Measurements from ENCODE around the gene ANO1. TPM values are rescaled to one million over a fixed set of nuclear protein-coding genes. Genes with fewer than 3 reads are reported as not detected.

The ANO1 gene
- total RNA-seq, 3 donors from 2014 or later (not counting 1 experiment from before 2014, with no cell fraction given), result not detected

DNA sequence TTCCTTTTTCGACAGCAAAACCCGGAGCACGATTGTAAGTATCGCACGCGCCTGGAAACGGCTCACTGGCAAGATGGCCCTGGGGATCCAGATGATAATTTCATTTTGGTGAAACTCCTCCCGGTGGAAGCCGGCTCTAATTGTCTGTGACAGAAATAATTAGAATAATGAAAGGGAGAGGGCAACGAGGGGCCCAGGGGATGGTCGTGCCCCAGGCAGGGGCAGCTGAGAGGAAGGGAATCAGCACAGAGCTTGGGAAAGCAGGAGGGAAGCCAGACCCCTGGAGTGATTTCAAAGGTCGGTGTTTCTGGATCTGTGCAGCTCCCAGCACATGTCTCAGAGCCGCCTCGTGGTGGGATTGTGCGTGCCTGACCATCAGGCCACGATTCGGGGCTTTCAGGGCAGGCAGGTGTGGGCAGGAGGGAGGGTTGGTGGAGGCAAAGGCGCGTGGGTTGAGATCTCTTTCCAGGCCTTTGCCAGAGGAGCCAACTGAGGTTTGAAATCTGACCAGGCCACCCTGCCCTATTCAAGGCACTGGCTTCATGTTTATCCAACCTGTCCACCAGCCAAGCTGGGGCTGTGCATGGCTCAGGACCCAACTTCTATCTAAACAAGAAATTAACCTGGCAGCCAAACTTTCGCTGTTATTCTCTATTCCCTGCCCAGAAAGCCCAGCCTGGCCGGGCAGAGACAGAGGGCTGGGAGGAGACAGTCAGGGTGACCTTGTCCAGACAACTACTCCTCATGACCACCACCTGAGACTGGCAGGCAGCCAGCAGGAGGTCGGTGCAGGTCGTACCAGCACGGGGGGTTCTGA is 27.8 kb downstream of the ANO1 start:
- H3K27ac Mint-ChIP-seq, result no peak overlapping the region
- peaks cover under 1 to 3% of the 10 kb centered on the region in 2 donors for H3K27me3 Mint-ChIP-seq (ENCODE audit: low read depth in 2 of 2)
- H3K36me3 Mint-ChIP-seq, result no peaks in the 10 kb centered on the region
- no peak overlapping the region for H3K27ac ChIP-seq (ENCODE audit: low read length)
- TF ChIP-seq, protein P1, sequence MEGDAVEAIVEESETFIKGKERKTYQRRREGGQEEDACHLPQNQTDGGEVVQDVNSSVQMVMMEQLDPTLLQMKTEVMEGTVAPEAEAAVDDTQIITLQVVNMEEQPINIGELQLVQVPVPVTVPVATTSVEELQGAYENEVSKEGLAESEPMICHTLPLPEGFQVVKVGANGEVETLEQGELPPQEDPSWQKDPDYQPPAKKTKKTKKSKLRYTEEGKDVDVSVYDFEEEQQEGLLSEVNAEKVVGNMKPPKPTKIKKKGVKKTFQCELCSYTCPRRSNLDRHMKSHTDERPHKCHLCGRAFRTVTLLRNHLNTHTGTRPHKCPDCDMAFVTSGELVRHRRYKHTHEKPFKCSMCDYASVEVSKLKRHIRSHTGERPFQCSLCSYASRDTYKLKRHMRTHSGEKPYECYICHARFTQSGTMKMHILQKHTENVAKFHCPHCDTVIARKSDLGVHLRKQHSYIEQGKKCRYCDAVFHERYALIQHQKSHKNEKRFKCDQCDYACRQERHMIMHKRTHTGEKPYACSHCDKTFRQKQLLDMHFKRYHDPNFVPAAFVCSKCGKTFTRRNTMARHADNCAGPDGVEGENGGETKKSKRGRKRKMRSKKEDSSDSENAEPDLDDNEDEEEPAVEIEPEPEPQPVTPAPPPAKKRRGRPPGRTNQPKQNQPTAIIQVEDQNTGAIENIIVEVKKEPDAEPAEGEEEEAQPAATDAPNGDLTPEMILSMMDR (IDR thresholded peaks at IDR 0.05), result no peak
- no peak overlapping the region for H3K4me3 ChIP-seq (ENCODE audit: low read length)
- intact Hi-C loops (cut with micrococcal nuclease), result no loop called here
- H3K4me1 ChIP-seq (ENCODE audit: control insufficient read depth, insufficient read depth, low read length), result no peaks in the 10 kb centered on the region
- DNase-seq (no peak), ATAC-seq (no peak)
- H3K9me3 ChIP-seq (ENCODE audit: control insufficient read depth, insufficient read depth, low read length), result no peaks in the 10 kb centered on the region
- H3K36me3 ChIP-seq (ENCODE audit: control insufficient read depth, insufficient read depth, low read length), result no peaks in the 10 kb centered on the region
- 79% methylated on average over 24 of the region's 24 CpGs for WGBS (ENCODE audit: insufficient coverage)
- no peak overlapping the region for H3K4me3 Mint-ChIP-seq
- H3K4me1 Mint-ChIP-seq, result no peaks in the 10 kb centered on the region
- no peaks in the 10 kb centered on the region for H3K27me3 ChIP-seq (ENCODE audit: control insufficient read depth, insufficient read depth, low read length)
- H3K9me3 Mint-ChIP-seq, result no peaks in the 10 kb centered on the region

DNA sequence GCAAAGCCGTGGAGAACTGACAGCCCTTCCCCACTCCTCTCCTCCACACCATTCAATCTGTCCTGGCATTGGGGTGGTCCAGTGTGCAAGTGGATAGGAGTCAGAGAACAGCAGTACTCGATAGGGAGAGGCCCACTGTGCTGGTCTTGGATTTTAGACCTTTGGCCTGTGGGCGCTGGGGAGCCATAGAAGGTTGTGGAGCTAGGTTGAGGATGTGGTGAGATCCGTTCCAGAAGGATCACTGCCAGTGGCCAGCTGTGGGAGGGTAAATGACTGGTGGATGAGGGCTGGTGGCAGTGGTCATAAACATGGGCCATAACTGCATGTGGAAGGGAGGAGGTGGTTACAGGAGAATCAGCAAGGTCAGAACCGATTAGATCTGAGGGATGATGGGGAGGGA is 28.6 kb downstream of the ANO1 start:
- no peak for DNase-seq
- no peaks in the 10 kb centered on the region for H3K9me3 Mint-ChIP-seq
- TF ChIP-seq, protein P1 (IDR thresholded peaks at IDR 0.05), result no peak
- no peak overlapping the region for H3K27ac Mint-ChIP-seq
- Histone ChIP-seq H3K27me3 (ENCODE audit: control insufficient read depth, insufficient read depth, low read length) (no peaks in the 10 kb centered on the region), H3K27ac (ENCODE audit: low read length) (no peak overlapping the region), H3K9me3 (ENCODE audit: control insufficient read depth, insufficient read depth, low read length) (no peaks in the 10 kb centered on the region), H3K4me1 (ENCODE audit: control insufficient read depth, insufficient read depth, low read length) (no peaks in the 10 kb centered on the region), H3K36me3 (ENCODE audit: control insufficient read depth, insufficient read depth, low read length) (no peaks in the 10 kb centered on the region), H3K4me3 (ENCODE audit: low read length) (no peak overlapping the region)
- ATAC-seq, result no peak
- H3K4me1 Mint-ChIP-seq, result no peaks in the 10 kb centered on the region
- H3K4me3 Mint-ChIP-seq, result no peak overlapping the region
- intact Hi-C loops (cut with micrococcal nuclease), result no loop called here
- WGBS (ENCODE audit: insufficient coverage), result 75% methylated on average over 4 of the region's 5 CpGs
- no peaks in the 10 kb centered on the region for H3K36me3 Mint-ChIP-seq
- peaks cover 7 to 9% of the 10 kb centered on the region in 2 donors for H3K27me3 Mint-ChIP-seq (ENCODE audit: low read depth in 2 of 2)

DNA sequence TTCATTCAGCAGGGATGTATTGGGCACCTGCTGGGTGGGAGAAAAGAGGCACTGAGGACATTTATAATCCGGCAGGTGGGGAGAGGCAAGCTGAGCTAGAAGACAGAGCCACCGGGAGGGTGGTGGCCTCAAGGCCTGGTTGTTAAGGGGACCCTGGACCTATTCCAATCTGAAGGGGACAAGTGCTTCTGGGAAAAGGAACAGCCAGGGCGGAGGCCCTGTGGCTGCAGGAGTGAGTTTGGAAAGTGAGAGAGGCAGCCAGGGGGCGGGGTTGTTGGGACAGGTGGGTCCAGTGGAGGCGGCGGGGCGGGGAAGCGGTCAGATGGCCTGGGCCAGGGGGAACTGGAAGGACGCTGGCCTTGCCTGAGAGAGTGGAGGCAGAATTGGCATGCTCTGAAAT is 29.1 kb downstream of the ANO1 start:
- TF ChIP-seq, protein P1 (IDR thresholded peaks at IDR 0.05), result no peak
- Mint-ChIP-seq H3K4me3 (no peak overlapping the region), H3K27me3 (ENCODE audit: low read depth in 2 of 2) (peaks cover 7 to 11% of the 10 kb centered on the region in 2 donors), H3K9me3 (no peaks in the 10 kb centered on the region), H3K36me3 (no peaks in the 10 kb centered on the region), H3K4me1 (no peaks in the 10 kb centered on the region), H3K27ac (no peak overlapping the region)
- DNase-seq, result no peak
- ATAC-seq, result no peak
- Histone ChIP-seq H3K9me3 (ENCODE audit: control insufficient read depth, insufficient read depth, low read length) (no peaks in the 10 kb centered on the region), H3K27ac (ENCODE audit: low read length) (no peak overlapping the region), H3K27me3 (ENCODE audit: control insufficient read depth, insufficient read depth, low read length) (no peaks in the 10 kb centered on the region), H3K36me3 (ENCODE audit: control insufficient read depth, insufficient read depth, low read length) (no peaks in the 10 kb centered on the region), H3K4me3 (ENCODE audit: low read length) (no peak overlapping the region), H3K4me1 (ENCODE audit: control insufficient read depth, insufficient read depth, low read length) (no peaks in the 10 kb centered on the region)
- intact Hi-C loops (cut with micrococcal nuclease), result no loop called here
- WGBS (ENCODE audit: insufficient coverage), result 80% methylated on average over 9 of the region's 9 CpGs

DNA sequence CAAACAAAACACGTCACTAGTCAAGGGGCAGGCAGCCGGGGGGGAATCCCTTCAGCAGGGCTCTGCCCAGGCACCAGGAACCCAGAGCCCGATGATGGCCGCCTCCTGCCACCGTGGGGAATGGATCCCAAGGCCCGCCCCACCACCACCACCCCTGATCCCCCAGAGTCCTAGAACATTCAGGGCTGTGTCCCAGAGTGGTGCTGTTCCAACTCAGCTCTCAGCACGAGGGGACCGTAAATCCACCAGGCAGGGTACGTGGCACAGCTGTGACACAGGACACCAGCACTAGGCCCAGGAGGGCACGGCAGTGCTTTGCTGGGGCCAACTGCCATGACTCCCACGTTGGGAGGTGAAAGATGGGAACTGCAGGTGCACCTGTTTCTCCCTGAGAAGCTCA is 29.6 kb downstream of the ANO1 start:
- intact Hi-C loops (cut with micrococcal nuclease), result no loop called here
- WGBS (ENCODE audit: insufficient coverage), result 77% methylated on average over 11 of the region's 11 CpGs
- no peaks in the 10 kb centered on the region for H3K36me3 Mint-ChIP-seq

More for the DNA sequence above, 29.6 kb downstream of the ANO1 start:
- H3K9me3 Mint-ChIP-seq, result no peaks in the 10 kb centered on the region
- peaks cover 7 to 11% of the 10 kb centered on the region in 2 donors for H3K27me3 Mint-ChIP-seq (ENCODE audit: low read depth in 2 of 2)
- no peaks in the 10 kb centered on the region for H3K36me3 ChIP-seq (ENCODE audit: control insufficient read depth, insufficient read depth, low read length)
- H3K4me3 Mint-ChIP-seq, result no peak overlapping the region
- no peak overlapping the region for H3K27ac ChIP-seq (ENCODE audit: low read length)
- no peaks in the 10 kb centered on the region for H3K4me1 Mint-ChIP-seq
- H3K27me3 ChIP-seq (ENCODE audit: control insufficient read depth, insufficient read depth, low read length), result no peaks in the 10 kb centered on the region
- TF ChIP-seq, protein P1 (IDR thresholded peaks at IDR 0.05), result no peak
- ATAC-seq (no peak), DNase-seq (no peak)
- H3K4me3 ChIP-seq (ENCODE audit: low read length), result no peak overlapping the region
- H3K27ac Mint-ChIP-seq, result no peak overlapping the region
- no peaks in the 10 kb centered on the region for H3K9me3 ChIP-seq (ENCODE audit: control insufficient read depth, insufficient read depth, low read length)
- no peaks in the 10 kb centered on the region for H3K4me1 ChIP-seq (ENCODE audit: control insufficient read depth, insufficient read depth, low read length)
